Stimulated activated CD4-positive, alpha-beta T cell treated with anti-CD3 and anti-CD28 coated beads, Interleukin-1b, Interleukin-23, amount 100 ng/mL, for 24 hours (primary cell): Measurements from ENCODE around the gene ARID5B.

Source experiments
- DNase-seq, 4 experiments: peaks; one replicate each; pipeline ENCODE4 v3.0.0-alpha.2; 2020; ENCODE audit warnings: low read depth in 4 of 4, low spot score in 1 of 4

Gene ARID5B

GRCh38 chr10:61986382-61986781, 84.9 kb downstream of the ARID5B start:
- DNase-seq: no peak

- DNase-seq: no peak
Observed at GRCh38 chr10:61986788-61987492, 85.4 kb downstream of the ARID5B start.

GRCh38 chr10:61987537-61987936, 86.0 kb downstream of the ARID5B start:
- no peak for DNase-seq

GRCh38 chr10:61987951-61988379, 86.5 kb downstream of the ARID5B start:
- DNase-seq: peak in 1 of 4 experiments; percentile 16

- DNase-seq: no peak
Observed at GRCh38 chr10:61989995-61990760, 88.7 kb downstream of the ARID5B start.

- no peak for DNase-seq
Observed at GRCh38 chr10:61990761-61991135, 89.2 kb downstream of the ARID5B start.

GRCh38 chr10:61991166-61991565, 89.7 kb downstream of the ARID5B start:
- DNase-seq: no peak

- DNase-seq: no peak
Observed at GRCh38 chr10:61992059-61992460, 90.6 kb downstream of the ARID5B start.

GRCh38 chr10:61992671-61993668, 91.5 kb downstream of the ARID5B start:
- peak in 1 of 4 experiments; percentile 30 for DNase-seq

GRCh38 chr10:61993711-61994401, 92.4 kb downstream of the ARID5B start:
- DNase-seq: no peak

GRCh38 chr10:61994405-61995219, 93.1 kb downstream of the ARID5B start:
- DNase-seq: no peak

GRCh38 chr10:61995220-61995503, 93.7 kb downstream of the ARID5B start:
- DNase-seq: no peak

GRCh38 chr10:61998937-61999336, 97.4 kb downstream of the ARID5B start:
- DNase-seq: no peak

- no peak for DNase-seq
Observed at GRCh38 chr10:62000037-62000603, 98.6 kb downstream of the ARID5B start.

- no peak for DNase-seq
Observed at GRCh38 chr10:62000726-62001125, 99.2 kb downstream of the ARID5B start.

- DNase-seq: no peak
Observed at GRCh38 chr10:62001898-62002297, 100.4 kb downstream of the ARID5B start.

GRCh38 chr10:62002753-62003152, 101.3 kb downstream of the ARID5B start:
- no peak for DNase-seq

- DNase-seq: no peak
Observed at GRCh38 chr10:62004042-62004441, 102.5 kb downstream of the ARID5B start.

GRCh38 chr10:62005281-62005680, 103.8 kb downstream of the ARID5B start:
- DNase-seq: no peak

- no peak for DNase-seq
Observed at GRCh38 chr10:62005687-62006086, 104.2 kb downstream of the ARID5B start.
